ENCODE results near the gene TULP1. TPM values are rescaled to one million over a fixed set of nuclear protein-coding genes. Genes with fewer than 3 reads are reported as not detected.

Gene TULP1
- total RNA-seq, 2 donors from 2014 or later = 0.27 TPM; not detected in 1

DNA sequence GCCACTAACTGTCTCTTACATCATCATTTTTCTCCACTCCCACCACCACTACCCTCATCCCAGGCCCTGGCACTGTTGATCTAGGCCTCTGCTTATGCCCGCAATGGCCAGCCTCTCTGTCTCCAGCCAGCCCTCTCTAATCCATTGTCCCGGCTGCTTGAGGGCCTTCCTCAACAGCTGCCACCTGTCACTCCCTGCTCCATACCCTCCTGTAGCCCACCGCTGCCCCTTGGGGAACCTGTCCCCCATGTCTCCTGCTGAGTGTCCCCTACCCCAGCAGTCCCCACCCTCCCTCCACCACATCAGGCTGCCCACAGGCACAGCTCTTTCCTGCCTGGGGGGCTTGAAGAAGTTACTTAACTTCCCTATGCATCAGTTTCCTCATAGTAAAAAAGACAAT is 29.2 kb downstream of the TULP1 start:
- intact Hi-C loops (cut with DNase I) = no loop called here
- no peak for DNase-seq (ENCODE audit: low spot score)
- no peaks in the 10 kb centered on the region for H3K9me3 ChIP-seq
- no peak overlapping the region for H3K27ac ChIP-seq
- H3K4me1 ChIP-seq (replicated peaks) = peaks cover 29% of the 10 kb centered on the region
- peaks cover 0 to 4% of the 10 kb centered on the region in 2 donors for H3K36me3 ChIP-seq
- no peak for TF ChIP-seq POLR2A (IDR thresholded peaks at IDR 0.05)
- TF ChIP-seq, protein P1, sequence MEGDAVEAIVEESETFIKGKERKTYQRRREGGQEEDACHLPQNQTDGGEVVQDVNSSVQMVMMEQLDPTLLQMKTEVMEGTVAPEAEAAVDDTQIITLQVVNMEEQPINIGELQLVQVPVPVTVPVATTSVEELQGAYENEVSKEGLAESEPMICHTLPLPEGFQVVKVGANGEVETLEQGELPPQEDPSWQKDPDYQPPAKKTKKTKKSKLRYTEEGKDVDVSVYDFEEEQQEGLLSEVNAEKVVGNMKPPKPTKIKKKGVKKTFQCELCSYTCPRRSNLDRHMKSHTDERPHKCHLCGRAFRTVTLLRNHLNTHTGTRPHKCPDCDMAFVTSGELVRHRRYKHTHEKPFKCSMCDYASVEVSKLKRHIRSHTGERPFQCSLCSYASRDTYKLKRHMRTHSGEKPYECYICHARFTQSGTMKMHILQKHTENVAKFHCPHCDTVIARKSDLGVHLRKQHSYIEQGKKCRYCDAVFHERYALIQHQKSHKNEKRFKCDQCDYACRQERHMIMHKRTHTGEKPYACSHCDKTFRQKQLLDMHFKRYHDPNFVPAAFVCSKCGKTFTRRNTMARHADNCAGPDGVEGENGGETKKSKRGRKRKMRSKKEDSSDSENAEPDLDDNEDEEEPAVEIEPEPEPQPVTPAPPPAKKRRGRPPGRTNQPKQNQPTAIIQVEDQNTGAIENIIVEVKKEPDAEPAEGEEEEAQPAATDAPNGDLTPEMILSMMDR (IDR thresholded peaks at IDR 0.05) = no peak
- TF ChIP-seq POLR2AphosphoS5 (IDR thresholded peaks at IDR 0.05) = no peak
- no peaks in the 10 kb centered on the region for H3K27me3 ChIP-seq (replicated peaks; ENCODE audit: insufficient read depth)
- H3K4me3 ChIP-seq = no peak overlapping the region
- WGBS = 77% methylated on average over 3 of the region's 3 CpGs

DNA sequence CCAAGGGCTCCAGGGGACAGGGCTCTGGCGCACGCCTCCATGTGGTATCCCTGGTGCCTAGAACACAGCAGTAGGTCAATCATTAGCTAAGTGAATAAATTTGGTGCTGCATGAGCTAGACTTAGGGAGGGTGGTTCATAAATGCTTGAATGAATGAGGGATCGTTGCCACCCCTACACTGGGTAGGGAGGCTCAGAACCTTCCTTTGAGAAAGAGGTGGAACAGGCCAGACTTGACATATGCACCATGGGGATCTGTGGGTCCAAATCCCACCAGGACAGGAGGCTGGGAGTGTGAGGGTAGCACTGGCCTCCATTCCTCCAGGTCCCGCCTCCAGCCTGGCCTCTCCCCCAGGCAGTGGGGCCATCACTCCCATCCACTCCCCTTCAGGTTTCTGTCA is 29.6 kb downstream of the TULP1 start:
- H3K27me3 ChIP-seq (replicated peaks; ENCODE audit: insufficient read depth) = no peaks in the 10 kb centered on the region
- H3K4me3 ChIP-seq = no peak overlapping the region
- 93% methylated on average over 4 of the region's 4 CpGs for WGBS
- TF ChIP-seq, protein P1 (IDR thresholded peaks at IDR 0.05) = no peak
- TF ChIP-seq POLR2AphosphoS5 (IDR thresholded peaks at IDR 0.05) = no peak
- no peak for TF ChIP-seq POLR2A (IDR thresholded peaks at IDR 0.05)
- H3K27ac ChIP-seq = no peak overlapping the region
- H3K9me3 ChIP-seq = no peaks in the 10 kb centered on the region
- no peak for DNase-seq (ENCODE audit: low spot score)
- intact Hi-C loops (cut with DNase I) = no loop called here
- peaks cover 0 to 8% of the 10 kb centered on the region in 2 donors for H3K36me3 ChIP-seq
- peaks cover 29% of the 10 kb centered on the region for H3K4me1 ChIP-seq (replicated peaks)

DNA sequence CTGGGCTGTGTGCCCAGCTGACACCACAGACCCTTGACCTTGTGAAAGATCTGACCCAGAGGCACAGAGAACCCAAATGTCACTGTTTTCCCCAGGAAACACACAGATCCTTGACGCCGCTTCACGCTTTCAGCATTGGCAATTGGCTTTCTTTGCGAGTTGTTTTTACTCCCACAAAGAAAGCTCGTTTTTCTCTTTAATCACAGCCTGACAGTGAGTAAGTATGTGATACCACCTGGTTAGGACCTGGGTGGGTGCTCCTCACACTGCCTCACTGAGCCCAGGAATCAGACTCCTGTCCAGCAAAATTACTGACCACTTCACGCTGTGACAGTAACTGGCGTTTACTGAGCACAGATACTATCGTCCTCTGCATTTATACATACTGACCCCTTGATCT is 31.5 kb downstream of the TULP1 start:
- DNase-seq (ENCODE audit: low spot score) = no peak
- WGBS = 83% methylated on average over 8 of the region's 8 CpGs
- Histone ChIP-seq H3K4me3 (no peak overlapping the region), H3K9me3 (no peaks in the 10 kb centered on the region), H3K27ac (no peak overlapping the region), H3K27me3 (replicated peaks; ENCODE audit: insufficient read depth) (no peaks in the 10 kb centered on the region), H3K36me3 (peaks cover 0 to 8% of the 10 kb centered on the region in 2 donors), H3K4me1 (replicated peaks) (peaks cover 14% of the 10 kb centered on the region)
- TF ChIP-seq POLR2A (IDR thresholded peaks at IDR 0.05) (no peak), POLR2AphosphoS5 (IDR thresholded peaks at IDR 0.05) (no peak)
- TF ChIP-seq, protein P1 (IDR thresholded peaks at IDR 0.05) = no peak
- intact Hi-C loops (cut with DNase I) = no loop called here

- Histone ChIP-seq H3K27me3 (replicated peaks; ENCODE audit: insufficient read depth) (no peaks in the 10 kb centered on the region), H3K9me3 (no peaks in the 10 kb centered on the region), H3K36me3 (peaks cover 0 to 8% of the 10 kb centered on the region in 2 donors), H3K4me1 (replicated peaks) (peaks cover 6% of the 10 kb centered on the region), H3K27ac (no peak overlapping the region), H3K4me3 (no peak overlapping the region)
- 88% methylated on average over 12 of the region's 12 CpGs for WGBS
- TF ChIP-seq POLR2AphosphoS5 (IDR thresholded peaks at IDR 0.05) (no peak), POLR2A (IDR thresholded peaks at IDR 0.05) (no peak)
- TF ChIP-seq, protein P1 (IDR thresholded peaks at IDR 0.05) = no peak
- intact Hi-C loops (cut with DNase I) = no loop called here
- no peak for DNase-seq (ENCODE audit: low spot score)
Measured at GRCh38 chr6:35480176-35480575, 32.5 kb downstream of the TULP1 start.

DNA sequence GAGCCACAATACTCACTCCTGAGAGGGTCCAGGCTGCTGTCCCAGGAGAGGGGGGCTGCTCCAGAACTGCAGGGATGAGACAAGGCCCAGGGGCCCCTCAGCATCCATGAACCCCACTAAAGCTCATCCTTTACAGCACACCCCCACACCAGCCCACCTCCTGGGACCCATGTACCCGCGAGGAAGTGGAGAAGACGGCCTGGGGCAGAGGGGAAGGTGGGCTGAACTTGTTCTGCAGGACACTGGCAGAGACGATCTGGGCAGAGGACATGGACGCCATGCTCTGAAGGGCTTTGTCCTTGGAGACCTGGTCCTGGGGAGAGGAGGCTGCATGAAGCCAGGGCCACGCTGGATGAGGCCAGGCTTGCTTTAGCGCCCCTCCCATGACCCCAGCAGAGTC is 34.4 kb downstream of the TULP1 start:
- Histone ChIP-seq H3K4me3 (no peak overlapping the region), H3K27ac (no peak overlapping the region), H3K4me1 (replicated peaks) (no peaks in the 10 kb centered on the region), H3K9me3 (no peaks in the 10 kb centered on the region), H3K27me3 (replicated peaks; ENCODE audit: insufficient read depth) (no peaks in the 10 kb centered on the region), H3K36me3 (peaks cover 0 to 8% of the 10 kb centered on the region in 2 donors)
- no peak for DNase-seq (ENCODE audit: low spot score)
- intact Hi-C loops (cut with DNase I) = no loop called here
- TF ChIP-seq, protein P1 (IDR thresholded peaks at IDR 0.05) = no peak
- TF ChIP-seq POLR2AphosphoS5 (IDR thresholded peaks at IDR 0.05) (no peak), POLR2A (IDR thresholded peaks at IDR 0.05) (no peak)
- WGBS = 83% methylated on average over 7 of the region's 7 CpGs
